Endothelial cell of umbilical vein (primary cell): ENCODE results near the gene SP140. TPM values are rescaled to one million over a fixed set of nuclear protein-coding genes. Genes with fewer than 3 reads are reported as not detected.
A peak's percentile ranks its signal among the peaks of the same experiment; 100 is the strongest.

ENCODE experiments used
- BruUV-seq: library from RNA; stranded (reverse); fragments of 400-500 nt; replicated peaks from 2 replicates; lab custom pipeline; 2021; lab: Mats Ljungman, UMichigan
- CTCF ChIA-PET: fragments of 300-600, 350-600 bp; sonication (Branson Sonifier 250); formaldehyde crosslinking; loops from one replicate; lab custom pipeline; 2021; ENCODE audit warnings: antibody characterized with exemption, inconsistent platforms; lab: Charles Lee
- POLR2A ChIA-PET: fragments of 300-600, 350-600 bp; sonication (Branson Sonifier 250); formaldehyde crosslinking; loops from one replicate; lab custom pipeline; 2021; ENCODE audit warnings: antibody characterized with exemption, inconsistent platforms; lab: Charles Lee
- DNase-seq: peaks from one replicate; pipeline ENCODE4 v3.0.0-alpha.2; 2011; ENCODE audit warnings: low read depth, low spot score
- FAIRE-seq: peaks from 2 replicates; lab custom pipeline; 2011; peaks lifted over from hg19 to GRCh38; lab: Jason Lieb, UNC
- H2AFZ ChIP-seq: 2 replicates; pipeline ENCODE4 v1.6.0; 2012; ENCODE audit warnings: low read depth, low read length, control low read depth, inconsistent platforms
- H3K27ac ChIP-seq: 2 replicates; pipeline ENCODE4 v1.5.1; 2011; ENCODE audit warnings: low read depth, mild to moderate bottlenecking, control low read depth, low read length, moderate library complexity; ENCODE audit not compliant: insufficient read depth
- H3K27me3 ChIP-seq, 2 experiments: 2 replicates each; pipeline versions ENCODE4 v1.6.0 to v1.6.1; 2011; ENCODE audit warnings: low read length in 2 of 2, mixed read lengths in 1 of 2; ENCODE audit not compliant: control insufficient read depth in 2 of 2, insufficient read depth in 2 of 2
- H3K36me3 ChIP-seq, 2 experiments: 2 replicates in 1 of 2; 3 replicates in 1 of 2; pipeline ENCODE4 v1.5.1; 2011; ENCODE audit warnings: low read length in 2 of 2, mild to moderate bottlenecking in 1 of 2, moderate library complexity in 1 of 2; ENCODE audit not compliant: control insufficient read depth in 2 of 2, insufficient read depth in 2 of 2; ENCODE audit errors: extremely low read depth in 1 of 2
- H3K4me1 ChIP-seq: 3 replicates; pipeline ENCODE4 v1.5.1; 2011; ENCODE audit warnings: mild to moderate bottlenecking, low read length; ENCODE audit not compliant: control insufficient read depth, insufficient read depth; ENCODE audit errors: extremely low read depth
- H3K4me2 ChIP-seq: 2 replicates; pipeline ENCODE4 v1.6.1; 2011; ENCODE audit warnings: low read length, control low read depth, mixed read lengths; ENCODE audit not compliant: insufficient read depth
- H3K4me3 ChIP-seq, 3 experiments: fragments of 200-600 bp in 1 of 3; sonication (generic), shearing (Covaris generic) in 1 of 3; replicated peaks in 1 of 3; 2 replicates each; pipeline ENCODE4 v1.5.1; 2011 to 2016; ENCODE audit warnings: control low read depth in 3 of 3, low read length in 3 of 3, mild to moderate bottlenecking in 2 of 3, inconsistent platforms in 1 of 3, low read depth in 1 of 3, moderate library complexity in 1 of 3; ENCODE audit not compliant: insufficient read depth in 1 of 3
- H3K79me2 ChIP-seq: 2 replicates; pipeline ENCODE4 v1.6.0; 2012; ENCODE audit warnings: low read length, inconsistent platforms; ENCODE audit not compliant: control insufficient read depth, insufficient read depth
- H3K9ac ChIP-seq: replicated peaks from 2 replicates; pipeline ENCODE3; 2011; ENCODE audit warnings: low read length, control low read depth; ENCODE audit not compliant: insufficient read depth; ENCODE audit errors: extremely low read depth
- H3K9me1 ChIP-seq: replicated peaks from 3 replicates; pipeline ENCODE4 v1.6.0; 2011; ENCODE audit warnings: mild to moderate bottlenecking, low read length; ENCODE audit not compliant: control insufficient read depth, insufficient read depth; ENCODE audit errors: extremely low read depth
- H3K9me3 ChIP-seq: replicated peaks from 2 replicates; pipeline ENCODE4 v1.5.1; 2012; ENCODE audit warnings: low read length, inconsistent platforms; ENCODE audit not compliant: control insufficient read depth, insufficient read depth
- H4K20me1 ChIP-seq: replicated peaks from 2 replicates; pipeline ENCODE3; 2011; ENCODE audit warnings: mild to moderate bottlenecking, low read length; ENCODE audit not compliant: control insufficient read depth, insufficient read depth; ENCODE audit errors: extremely low read depth
- CTCF ChIP-seq, 2 donors: IDR thresholded peaks; 1 replicate in 1 of 2; 2 replicates in 1 of 2; pipeline ENCODE4 v1.5.1; 2011; ENCODE audit warnings: low read length in 2 of 2, mild to moderate bottlenecking in 2 of 2, moderate library complexity in 2 of 2, control low read depth in 1 of 2, inconsistent platforms in 1 of 2, low read depth in 1 of 2; ENCODE audit not compliant: insufficient read depth in 1 of 2; ENCODE audit errors: extremely low read depth in 1 of 2
- EZH2 ChIP-seq: IDR thresholded peaks from 2 replicates; pipeline ENCODE4 v1.6.1; 2012; ENCODE audit warnings: borderline replicate concordance, low read depth, mild to moderate bottlenecking, moderate library complexity, low read length, inconsistent platforms; ENCODE audit not compliant: severe bottlenecking
- FOS ChIP-seq: IDR thresholded peaks from 2 replicates; pipeline ENCODE4 v1.6.1; 2011; ENCODE audit warnings: mild to moderate bottlenecking, low read length, moderate library complexity, borderline replicate concordance; ENCODE audit not compliant: insufficient read depth
- GATA2 ChIP-seq: IDR thresholded peaks from 2 replicates; pipeline ENCODE4 v1.7.0; 2011; ENCODE audit warnings: low read depth, mild to moderate bottlenecking, moderate library complexity, mixed read lengths, low read length; ENCODE audit not compliant: insufficient read length, insufficient read depth
- JUN ChIP-seq: IDR thresholded peaks from 2 replicates; pipeline ENCODE4 v1.6.1; 2011; ENCODE audit warnings: borderline replicate concordance, low read depth; ENCODE audit not compliant: insufficient read length, insufficient read depth
- MAX ChIP-seq: IDR thresholded peaks from 2 replicates; pipeline ENCODE4 v1.6.1; 2011; ENCODE audit not compliant: insufficient read depth, insufficient read length
- MYC ChIP-seq: IDR thresholded peaks from one replicate; pipeline ENCODE4 v1.6.1; 2011; ENCODE audit warnings: mild to moderate bottlenecking, low read depth, low read length
- POLR2A ChIP-seq: IDR thresholded peaks from 2 replicates; pipeline ENCODE4 v1.6.1; 2012; ENCODE audit warnings: low read depth, mild to moderate bottlenecking, control low read depth, low read length
- POLR2AphosphoS5 ChIP-seq: IDR thresholded peaks from 2 replicates; pipeline ENCODE4 v1.6.1; 2012; ENCODE audit warnings: low read depth, mild to moderate bottlenecking, control low read depth, low read length, moderate library complexity; ENCODE audit not compliant: insufficient read depth
- dilution Hi-C: fragments of 300-500 bp; cut with MboI; formaldehyde crosslinking; loops from one replicate; pipeline ENCODE4 v1.15.0; 2019; ENCODE audit warnings: low sequenced_read_pairs; ENCODE audit not compliant: extremely low pct_ligation_motif_present
- intact Hi-C: fragments of 100-400 bp; cut with micrococcal nuclease; formaldehyde crosslinking; loops from one replicate; pipeline ENCODE4 v1.10.0; 2022
- polyA plus RNA-seq, 4 experiments: library from polyadenylated mRNA; depleted of rRNA in 3 of 4; stranded (reverse) in 3 of 4; unstranded in 1 of 4; fragments of >200 nt; gene quantifications; 2 replicates each; pipeline versions ENCODE4 v1.2.1 to v1.2.3, GENCODE V29; 2011 to 2012; ENCODE audit warnings: missing spikeins in 1 of 4
- total RNA-seq: library from RNA; stranded (reverse); gene quantifications from 2 replicates; pipeline ENCODE4 v1.2.3, GENCODE V29; 2021

The SP140 gene
- total and polyA plus RNA-seq, 2 donors (not counting 3 experiments of a cell fraction or from before 2014, with no cell fraction given): not detected

- Histone ChIP-seq H3K4me1 (peaks cover 17% of the 10 kb centered on the region), H3K27me3 (no peaks in the 10 kb centered on the region), H3K4me2 (peak overlapping the region; percentile 98), H3K9me1 (no peaks in the 10 kb centered on the region), H2AFZ (no peak overlapping the region), H3K9me3 (no peaks in the 10 kb centered on the region), H3K27ac (no peak overlapping the region), H3K79me2 (peaks cover 11% of the 10 kb centered on the region), H3K4me3 (no peak overlapping the region), H3K9ac (no peak overlapping the region), H4K20me1 (no peaks in the 10 kb centered on the region), H3K36me3 (peaks cover 0 to 2% of the 10 kb centered on the region in 2 experiments)
- ChIA-PET POLR2A (no interaction called here), CTCF (interaction anchor here (1.0 to 2.1 kb wide), 3 partner anchors 8 to 51 kb away, joined by 3 to 5 read pairs (median 4); no protein-coding TSS in a partner anchor)
- DNase-seq (no peak), FAIRE-seq (no peak)
- BruUV-seq: no TSS peak
- dilution Hi-C loops (no loop called here), intact Hi-C loops (loop anchor here (5.0 kb wide), 2 partner anchors 106 to 406 kb away; partner anchors contain the start of genes FBXO36 and TRIP12)
- TF ChIP-seq MYC (no peak), POLR2AphosphoS5 (no peak)
Observed at GRCh38 chr2:230328155-230328458, 102.6 kb downstream of the SP140 start.

- no peak for TF ChIP-seq POLR2AphosphoS5
- TF ChIP-seq POLR2A: no peak
- TF ChIP-seq EZH2: no peak
- no peak for TF ChIP-seq GATA2
- TF ChIP-seq CTCF (IDR thresholded peaks at IDR 0.05; ENCODE audit: extremely low read depth in 1 of 2, insufficient read depth in 1 of 2, low read depth in 1 of 2, low read length in 2 of 2): no peak
- no peak for TF ChIP-seq MYC
- TF ChIP-seq JUN: no peak
- TF ChIP-seq MAX: no peak
- TF ChIP-seq FOS: no peak
- H3K4me1 ChIP-seq: peaks cover 17% of the 10 kb centered on the region
- H4K20me1 ChIP-seq: no peaks in the 10 kb centered on the region
- no TSS peak for BruUV-seq
- DNase-seq (no peak), FAIRE-seq (no peak)
- ChIA-PET CTCF (no interaction called here), POLR2A (no interaction called here)
- H3K9ac ChIP-seq: no peak overlapping the region
- no peaks in the 10 kb centered on the region for H3K9me1 ChIP-seq
- no peak overlapping the region for H3K4me3 ChIP-seq
- dilution Hi-C loops: no loop called here
- peaks cover 16% of the 10 kb centered on the region for H3K79me2 ChIP-seq
- no peak overlapping the region for H2AFZ ChIP-seq
- peaks cover 0 to 5% of the 10 kb centered on the region in 2 experiments for H3K36me3 ChIP-seq
- H3K27ac ChIP-seq: no peak overlapping the region
- H3K4me2 ChIP-seq: no peak overlapping the region
- H3K9me3 ChIP-seq: no peaks in the 10 kb centered on the region
- intact Hi-C loops: loop anchor here (5.0 kb wide), 2 partner anchors 108 to 408 kb away; partner anchors contain the start of genes FBXO36 and TRIP12
- no peaks in the 10 kb centered on the region for H3K27me3 ChIP-seq
Observed at GRCh38 chr2:230329946-230330605, 104.5 kb downstream of the SP140 start.
